GM12891 (cell line): ENCODE measurements around the gene SPRED1.

Experiments used
- POLR2A ChIP-seq: IDR thresholded peaks from 2 replicates; pipeline ENCODE4 v1.6.1; 2011; ENCODE audit warnings: low read depth, low read length, control low read depth
- POLR2AphosphoS5 ChIP-seq: IDR thresholded peaks from 2 replicates; pipeline ENCODE4 v1.6.1; 2011; ENCODE audit warnings: low read depth, low read length, control low read depth
- TAF1 ChIP-seq: IDR thresholded peaks from 2 replicates; pipeline ENCODE4 v1.6.1; 2011; ENCODE audit warnings: low read depth, low read length, control low read depth

DNA sequence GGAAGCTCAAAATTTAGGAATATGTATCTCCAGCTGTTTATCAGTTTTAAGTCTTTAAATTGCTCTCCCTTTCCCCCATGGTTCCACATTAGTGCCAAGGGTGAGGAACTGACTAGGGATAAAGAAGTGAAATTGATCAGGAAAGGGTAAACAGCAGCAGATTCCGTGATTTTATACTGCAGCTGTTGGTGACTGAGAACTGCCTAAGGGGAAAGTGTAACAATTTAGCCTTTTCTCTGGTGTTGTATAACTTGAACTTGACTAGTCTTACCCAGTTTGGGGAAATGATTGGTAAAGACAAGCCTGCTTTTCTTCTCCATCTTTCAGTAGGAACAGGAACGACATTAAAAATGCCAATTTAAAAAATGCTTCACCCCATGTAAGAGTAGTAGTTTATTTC is 5.0 kb downstream of the SPRED1 start:
- no peak for TF ChIP-seq POLR2AphosphoS5
- TF ChIP-seq POLR2A = no peak
- TF ChIP-seq TAF1 = no peak
